ENCODE results near the gene TAF3.

DNA sequence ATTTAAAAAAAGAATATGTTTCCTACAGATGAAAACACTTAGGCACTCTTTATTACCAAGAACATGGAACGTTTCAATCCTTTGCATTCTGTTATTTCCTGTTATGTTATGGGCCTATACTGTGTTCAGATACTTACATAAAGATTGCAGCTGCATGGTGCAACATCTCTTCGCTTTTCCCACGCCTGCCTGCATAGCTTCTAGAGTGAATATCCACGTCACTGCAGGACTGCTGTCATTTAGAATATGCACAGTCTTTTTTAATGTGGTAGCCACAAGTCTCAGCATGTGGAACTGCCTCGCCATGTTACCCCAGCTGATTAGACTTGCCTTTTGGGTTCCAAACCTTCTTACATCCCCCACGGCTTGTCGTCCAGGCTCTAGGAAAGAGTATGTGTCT lies 166.6 kb downstream of the TAF3 start:
- TF ChIP-seq GATA2 (IDR thresholded peaks at IDR 0.05; ENCODE audit: low read depth, low read length) = no peak
- no peak for TF ChIP-seq GATA3 (IDR thresholded peaks at IDR 0.05; ENCODE audit: low read depth, low read length)
